B cell (primary cell): ENCODE data around the gene PPFIA1. TPM values are rescaled to one million over a fixed set of nuclear protein-coding genes. Genes with fewer than 3 reads are reported as not detected.

ENCODE experiments used
- ATAC-seq: fragments of 200-7000 bp; cut with Tn5 transposase; one replicate; pipeline ENCODE4 v1.10.0; 2021; ENCODE audit warnings: low read depth, mild to moderate bottlenecking, moderate number of reproducible peaks, moderate library complexity
- CTCF ChIA-PET: fragments of 350-600 bp; sonication (Branson Sonifier 250); formaldehyde crosslinking; loops from one replicate; lab custom pipeline; 2021; ENCODE audit warnings: antibody characterized with exemption, inconsistent platforms; lab: Charles Lee
- POLR2A ChIA-PET: fragments of 350-600 bp; sonication (Branson Sonifier 250); formaldehyde crosslinking; loops from one replicate; lab custom pipeline; 2021; ENCODE audit warnings: antibody characterized with exemption; lab: Charles Lee
- DNase-seq: peaks from one replicate; pipeline ENCODE4 v3.0.0; 2013
- H2AFZ ChIP-seq: 2 replicates; pipeline ENCODE4 v1.6.1; 2012; ENCODE audit warnings: mild to moderate bottlenecking, low read depth, low read length; ENCODE audit not compliant: insufficient read depth, poor library complexity, severe bottlenecking
- H3K27ac ChIP-seq, 2 donors: 1 replicate in 1 of 2; 2 replicates in 1 of 2; pipeline ENCODE4 v1.5.1; 2012 to 2013; ENCODE audit warnings: low read length in 2 of 2, mild to moderate bottlenecking in 2 of 2, moderate library complexity in 1 of 2
- H3K27me3 ChIP-seq, 4 experiments: fragments of 200-600 bp in 1 of 4; sonication (generic) in 1 of 4; replicated peaks in 1 of 4; 1 replicate in 2 of 4; 2 replicates in 2 of 4; pipeline versions ENCODE4 v1.6.1 to v1.7.0; 2013 to 2016; ENCODE audit warnings: low read length in 3 of 4, mild to moderate bottlenecking in 2 of 4, mixed read lengths in 1 of 4, moderate library complexity in 1 of 4; ENCODE audit not compliant: insufficient read depth in 4 of 4, control insufficient read depth in 3 of 4; ENCODE audit errors: control extremely low read depth in 1 of 4
- H3K36me3 ChIP-seq, 2 experiments: replicated peaks in 1 of 2; 1 replicate in 1 of 2; 2 replicates in 1 of 2; pipeline versions ENCODE4 v1.6.1 to v1.7.1; 2013; ENCODE audit warnings: low read length in 1 of 2; ENCODE audit not compliant: insufficient read depth in 2 of 2, control insufficient read depth in 1 of 2; ENCODE audit errors: control extremely low read depth in 1 of 2, extremely low read depth in 1 of 2
- H3K4me1 ChIP-seq, 2 donors: fragments of 200-600 bp in 1 of 2; sonication (generic) in 1 of 2; 1 replicate in 1 of 2; 2 replicates in 1 of 2; pipeline versions ENCODE4 v1.5.1 to v1.6.1; 2013 to 2017; ENCODE audit warnings: low read length in 2 of 2; ENCODE audit not compliant: control insufficient read depth in 2 of 2, insufficient read depth in 2 of 2
- H3K4me2 ChIP-seq: replicated peaks from 2 replicates; pipeline ENCODE3; 2012; ENCODE audit warnings: mild to moderate bottlenecking, low read depth, low read length; ENCODE audit not compliant: poor library complexity, severe bottlenecking
- H3K4me3 ChIP-seq, 5 experiments: fragments of 200-600 bp in 1 of 5; sonication (generic) in 1 of 5; 1 replicate in 3 of 5; 2 replicates in 2 of 5; pipeline versions ENCODE4 v1.5.1 to v1.7.0; 2011 to 2016; ENCODE audit warnings: low read length in 4 of 5, mild to moderate bottlenecking in 4 of 5, low read depth in 2 of 5, control low read depth in 1 of 5, moderate library complexity in 1 of 5; ENCODE audit not compliant: insufficient read depth in 1 of 5; ENCODE audit errors: control extremely low read depth in 1 of 5, extremely low read depth in 1 of 5
- H3K79me2 ChIP-seq: fragments of 200-600 bp; sonication (generic); one replicate; pipeline ENCODE4 v1.6.0; 2016; ENCODE audit warnings: low read length; ENCODE audit not compliant: control insufficient read depth, insufficient read depth
- H3K9ac ChIP-seq: fragments of 200-600 bp; sonication (generic); 2 replicates; pipeline ENCODE4 v1.6.1; 2017; ENCODE audit warnings: mild to moderate bottlenecking, low read length, moderate library complexity
- H3K9me3 ChIP-seq, 3 donors: one replicate each; pipeline versions ENCODE4 v1.6.1 to v1.7.1; 2013; ENCODE audit warnings: low read length in 2 of 3; ENCODE audit not compliant: control insufficient read depth in 2 of 3, insufficient read depth in 1 of 3; ENCODE audit errors: control extremely low read depth in 1 of 3
- H4K20me1 ChIP-seq: 2 replicates; pipeline ENCODE4 v1.6.0; 2012; ENCODE audit warnings: mild to moderate bottlenecking, low read length; ENCODE audit not compliant: insufficient read depth, control insufficient read depth, poor library complexity, severe bottlenecking
- H3K27ac Mint-ChIP-seq: one replicate; pipeline ENCODE4 v1.8.0; 2021; ENCODE audit warnings: mixed read lengths
- H3K27me3 Mint-ChIP-seq: one replicate; pipeline ENCODE4 v1.8.0; 2021; ENCODE audit warnings: mixed read lengths
- H3K4me1 Mint-ChIP-seq: one replicate; pipeline ENCODE4 v1.8.0; 2021; ENCODE audit warnings: mixed read lengths
- H3K4me3 Mint-ChIP-seq: one replicate; pipeline ENCODE4 v1.8.0; 2021; ENCODE audit warnings: mixed read lengths
- H3K9me3 Mint-ChIP-seq: one replicate; pipeline ENCODE4 v1.8.0; 2022; ENCODE audit warnings: mixed read lengths; ENCODE audit not compliant: insufficient read depth
- CTCF ChIP-seq: fragments of 200-600 bp; IDR thresholded peaks from one replicate; pipeline ENCODE4 v1.8.0; 2022; ENCODE audit warnings: antibody characterized with exemption, mild to moderate bottlenecking
- EZH2 ChIP-seq: IDR thresholded peaks from 2 replicates; pipeline ENCODE4 v1.6.1; 2012; ENCODE audit warnings: borderline replicate concordance, low read depth, mild to moderate bottlenecking, moderate library complexity, low read length; ENCODE audit not compliant: insufficient read depth, poor library complexity, severe bottlenecking
- WGBS: methylation state at CpG from one replicate; pipeline ENCODE4 v1.1.5; 2013; ENCODE audit warnings: missing lambda C conversion rate; ENCODE audit not compliant: insufficient coverage; 5-methylcytosine and 5-hydroxymethylcytosine counted together
- intact Hi-C: fragments of 100-400 bp; cut with micrococcal nuclease; formaldehyde crosslinking; loops from one replicate; pipeline ENCODE4 v1.10.0; 2022
- polyA plus RNA-seq: library from polyadenylated mRNA; depleted of rRNA; stranded (reverse); fragments of >200 nt; gene quantifications from 2 replicates; pipeline ENCODE4 v1.2.3, GENCODE V29; 2012
- total RNA-seq, 2 donors: library from RNA; stranded (reverse); fragments of 120-200 nt in 1 of 2; gene quantifications; 1 replicate in 1 of 2; 2 replicates in 1 of 2; pipeline versions ENCODE4 v1.2.3 to v1.2.4, GENCODE V29; 2013 to 2022

PPFIA1 gene
- total and polyA plus RNA-seq, 2 donors (not counting 1 experiment from before 2014, with no cell fraction given), result 21.8 to 70.4 TPM

- H3K4me2 ChIP-seq, result no peak overlapping the region
- ChIA-PET POLR2A (no interaction called here), CTCF (no interaction called here)
- Mint-ChIP-seq H3K9me3 (no peaks in the 10 kb centered on the region), H3K4me3 (no peak overlapping the region), H3K4me1 (peaks cover 10% of the 10 kb centered on the region), H3K27ac (no peak overlapping the region), H3K27me3 (peaks cover 36% of the 10 kb centered on the region)
- no peak for TF ChIP-seq CTCF
- no peak for TF ChIP-seq EZH2
- H3K79me2 ChIP-seq, result no peaks in the 10 kb centered on the region
- no peaks in the 10 kb centered on the region for H3K36me3 ChIP-seq
- WGBS, result 94% methylated on average over 24 of the region's 25 CpGs
- H3K27me3 ChIP-seq, result peaks cover 0 to 26% (median 0%) of the 10 kb centered on the region in 4 experiments
- H4K20me1 ChIP-seq, result no peaks in the 10 kb centered on the region
- intact Hi-C loops, result no loop called here
- ATAC-seq (no peak), DNase-seq (no peak)
- H3K4me3 ChIP-seq, result no peak overlapping the region
- H3K4me1 ChIP-seq, result no peaks in the 10 kb centered on the region
- no peak overlapping the region for H3K9ac ChIP-seq
- no peak overlapping the region for H3K27ac ChIP-seq
- peaks cover 0 to 2% (median 0%) of the 10 kb centered on the region in 3 donors for H3K9me3 ChIP-seq
- H2AFZ ChIP-seq, result no peak overlapping the region
Observed at GRCh38 chr11:70430671-70431574, 160.4 kb downstream of the PPFIA1 start.

GRCh38 chr11:70431611-70432010 is 161.1 kb downstream of the PPFIA1 start:
- Histone ChIP-seq H3K4me1 (peaks cover 3 to 4% of the 10 kb centered on the region in 2 donors), H3K36me3 (no peaks in the 10 kb centered on the region), H3K4me2 (no peak overlapping the region), H3K79me2 (no peaks in the 10 kb centered on the region), H3K27ac (no peak overlapping the region), H3K4me3 (no peak overlapping the region), H3K27me3 (peaks cover 0 to 26% (median 0%) of the 10 kb centered on the region in 4 experiments), H3K9ac (no peak overlapping the region), H4K20me1 (no peaks in the 10 kb centered on the region), H2AFZ (no peak overlapping the region), H3K9me3 (peaks cover 0 to 2% (median 0%) of the 10 kb centered on the region in 3 donors)
- no peak for DNase-seq
- Mint-ChIP-seq H3K27me3 (peaks cover 37% of the 10 kb centered on the region), H3K27ac (peak overlapping the region; percentile 50), H3K4me1 (peaks cover 13% of the 10 kb centered on the region), H3K4me3 (no peak overlapping the region), H3K9me3 (no peaks in the 10 kb centered on the region)
- POLR2A ChIA-PET, result no interaction called here
- TF ChIP-seq CTCF (no peak), EZH2 (no peak)
- CTCF ChIA-PET, result no interaction called here
- WGBS, result 94% methylated on average over 12 of the region's 12 CpGs
- intact Hi-C loops, result no loop called here
- no peak for ATAC-seq
